Measurements from ENCODE around the gene DHRS4L2.
"Not testable (repeated sequence)": the region's sequence is repeated elsewhere in the genome, so short reads cannot be mapped to it uniquely, and the experiment has no call there.

The DHRS4L2 gene

DNA sequence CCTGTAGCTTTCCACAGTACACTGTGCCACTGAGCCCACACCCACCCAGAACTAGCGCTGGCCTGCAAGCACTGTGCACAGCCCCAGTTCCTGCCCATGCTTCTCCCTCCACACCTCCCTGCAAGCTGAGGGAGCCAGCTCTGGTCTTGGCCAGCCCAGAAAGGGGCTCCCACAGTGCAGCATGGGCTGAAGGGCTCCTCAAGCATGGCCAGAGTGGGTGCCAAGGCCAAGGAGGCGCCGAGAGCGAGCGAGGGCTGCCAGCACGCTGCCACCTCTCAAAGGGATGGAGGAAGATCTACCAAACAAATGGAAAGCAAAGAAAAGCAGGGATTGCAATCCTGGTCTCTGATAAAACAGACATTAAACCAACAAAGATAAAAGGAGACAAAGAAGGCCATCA lies 27.0 kb downstream of the DHRS4L2 start:
- not testable (repeated sequence) for DNase-seq

DNA sequence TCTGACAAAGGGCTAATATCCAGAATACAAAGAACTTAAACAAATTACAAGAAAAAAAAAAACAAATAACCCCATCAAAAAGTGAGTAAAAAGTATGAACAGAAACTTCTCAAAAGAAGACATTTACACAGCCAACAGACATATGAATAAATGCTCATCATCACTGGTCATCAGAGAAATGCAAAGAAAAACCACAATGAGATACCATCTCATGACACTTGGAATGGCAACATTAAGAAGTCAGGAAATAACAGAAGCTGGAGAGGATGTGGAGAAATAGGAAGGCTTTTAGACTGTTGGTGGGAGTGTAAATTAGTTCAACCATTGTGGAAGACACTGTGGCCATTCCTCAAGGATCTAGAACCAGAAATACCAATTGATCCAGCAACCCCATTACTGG lies 30.2 kb downstream of the DHRS4L2 start:
- not testable (repeated sequence) for DNase-seq

DNA sequence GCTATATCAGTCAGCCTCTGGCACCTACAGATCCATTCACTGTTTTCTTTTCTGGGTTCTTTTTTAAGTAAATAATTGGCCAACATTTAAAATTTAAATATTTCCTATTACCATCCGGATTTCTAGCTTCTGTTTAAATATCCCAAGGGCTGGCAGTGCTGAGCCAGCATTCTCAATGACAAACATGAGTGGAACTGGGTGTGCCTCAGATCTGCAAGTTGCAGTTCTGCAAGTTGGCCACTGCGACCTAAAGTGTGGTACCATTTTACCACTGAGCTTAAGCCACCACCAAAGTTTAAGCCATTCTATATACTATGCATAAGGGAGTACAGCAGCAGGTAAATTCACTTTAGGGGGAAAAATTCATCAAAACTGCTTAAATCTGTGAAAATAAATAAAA lies 31.2 kb downstream of the DHRS4L2 start:
- not testable (repeated sequence) for DNase-seq

DNA sequence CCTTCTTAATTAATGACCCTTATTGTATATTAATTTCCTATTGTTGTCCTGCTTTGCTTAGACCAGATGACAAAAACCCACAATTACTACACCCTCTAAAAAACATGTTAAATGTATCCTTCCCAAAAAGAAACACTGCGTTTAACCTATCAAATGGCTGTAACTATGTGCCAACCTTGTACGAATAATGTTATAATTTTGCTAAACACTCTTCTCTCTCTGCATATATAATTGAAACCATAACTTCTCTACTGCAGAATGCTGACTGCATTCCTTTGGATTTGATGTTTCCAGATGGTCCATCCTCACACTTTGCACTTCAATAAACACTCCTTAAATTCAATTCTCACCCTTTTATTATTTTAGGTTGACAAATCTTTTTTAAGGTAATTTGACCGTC lies 31.8 kb downstream of the DHRS4L2 start:
- DNase-seq, result not testable (repeated sequence)

DNA sequence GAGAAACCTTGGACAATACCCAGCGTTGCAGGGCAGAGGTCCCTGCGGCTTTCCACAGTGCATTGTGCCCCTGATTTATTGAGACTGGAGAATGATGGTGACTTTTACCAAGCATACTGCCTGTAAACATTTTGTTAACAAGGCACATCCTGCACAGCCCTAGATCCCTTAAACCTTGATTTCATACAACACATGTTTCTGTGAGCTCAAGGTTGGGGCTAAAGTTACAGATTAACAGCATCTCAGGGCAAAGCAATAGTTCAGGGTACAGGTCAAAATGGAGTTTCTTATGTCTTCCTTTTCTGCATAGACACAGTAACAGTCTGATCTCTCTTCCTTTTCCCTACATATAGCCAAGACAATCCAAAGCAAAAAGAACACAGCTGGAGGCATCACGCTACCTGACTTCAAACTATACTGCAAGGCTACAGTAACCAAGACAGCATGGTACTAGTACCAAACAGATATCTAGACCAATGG lies 36.2 kb downstream of the DHRS4L2 start:
- not testable (repeated sequence) for DNase-seq

DNA sequence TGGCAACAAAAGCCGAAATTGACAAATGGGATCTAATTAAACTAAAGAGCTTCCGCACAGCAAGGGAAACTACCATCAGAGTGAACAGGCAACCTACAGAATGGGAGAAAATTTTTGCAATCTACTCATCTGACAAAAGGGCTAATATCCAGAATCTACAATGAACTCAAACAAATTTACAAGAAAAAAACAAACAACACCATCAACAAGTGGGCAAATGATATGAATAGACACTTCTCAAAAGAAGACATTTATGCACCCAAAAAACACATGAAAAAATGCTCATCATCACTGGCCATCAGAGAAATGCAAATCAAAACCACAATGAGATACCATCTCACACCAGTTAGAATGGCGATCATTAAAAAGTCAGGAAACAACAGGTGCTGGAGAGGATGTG lies 41.0 kb downstream of the DHRS4L2 start:
- DNase-seq, result not testable (repeated sequence)

DNA sequence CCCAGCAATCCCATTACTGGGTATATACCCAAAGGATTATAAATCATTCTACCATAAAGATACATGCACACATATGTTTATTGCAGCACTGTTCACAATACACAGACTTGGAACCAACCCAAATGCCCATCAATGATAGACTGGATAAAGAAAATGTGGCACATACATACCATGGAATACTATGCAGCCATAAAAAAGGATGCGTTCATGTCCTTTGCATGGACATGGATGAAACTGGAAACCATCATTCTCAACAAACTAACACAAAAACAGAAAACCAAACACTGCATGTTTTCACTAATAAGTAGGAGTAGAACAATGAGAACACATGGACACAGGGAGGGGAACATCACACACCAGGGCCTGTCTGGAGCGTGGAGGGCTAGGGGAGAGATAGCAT lies 42.6 kb downstream of the DHRS4L2 start:
- DNase-seq, result not testable (repeated sequence)

DNA sequence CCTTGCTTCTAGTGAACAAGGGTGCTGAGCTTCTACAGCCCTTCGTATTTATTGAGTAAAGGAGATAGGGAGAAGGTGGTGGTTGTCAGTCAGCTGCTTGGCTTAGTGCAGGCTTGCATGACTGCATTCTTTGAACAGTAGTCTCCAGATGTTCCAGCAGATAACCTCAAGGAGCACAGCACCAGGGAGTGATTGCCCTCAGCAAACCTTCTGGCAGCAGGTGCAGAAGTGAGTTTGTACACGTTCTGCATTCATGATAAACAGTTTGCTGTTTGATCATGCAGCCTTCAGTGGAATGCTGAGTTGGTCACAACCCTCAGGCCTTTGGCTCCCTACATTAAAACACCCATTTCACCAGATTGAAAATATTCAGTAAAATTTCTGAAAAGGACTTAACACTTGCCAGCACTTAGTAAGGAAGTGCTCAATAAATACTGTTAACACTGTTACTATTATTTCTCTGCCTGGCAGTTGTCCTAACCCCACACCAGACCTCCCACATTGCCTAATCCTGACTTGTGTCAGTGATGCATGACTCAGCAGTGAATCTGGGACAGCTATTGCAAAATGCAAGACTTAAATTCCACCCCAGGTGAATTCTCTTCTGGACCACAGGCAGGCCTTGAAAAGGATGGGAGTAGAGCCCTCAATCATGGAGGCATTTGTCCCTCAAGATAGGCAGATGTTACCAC lies 44.1 kb downstream of the DHRS4L2 start:
- no peak for DNase-seq

DNA sequence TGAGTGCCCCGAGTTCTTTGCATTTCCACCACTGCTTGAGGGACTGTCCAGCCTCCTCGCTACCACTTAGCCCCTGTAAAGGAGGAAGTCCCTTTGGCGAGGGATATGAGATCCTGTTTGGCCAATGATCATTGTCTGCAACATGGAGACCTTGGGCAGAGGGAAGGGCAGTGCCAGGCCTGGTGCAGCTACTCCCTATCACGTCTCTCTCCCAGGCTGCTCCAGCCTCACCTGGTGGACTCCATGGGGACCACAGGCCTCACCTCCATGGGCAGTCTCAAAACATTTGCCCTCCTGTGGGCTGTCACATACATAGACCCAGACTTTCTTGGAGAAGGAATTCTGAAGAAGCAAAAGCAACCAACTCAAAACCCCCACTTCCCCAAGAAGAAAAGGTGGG lies 47.0 kb downstream of the DHRS4L2 start:
- not testable (repeated sequence) for DNase-seq

DNA sequence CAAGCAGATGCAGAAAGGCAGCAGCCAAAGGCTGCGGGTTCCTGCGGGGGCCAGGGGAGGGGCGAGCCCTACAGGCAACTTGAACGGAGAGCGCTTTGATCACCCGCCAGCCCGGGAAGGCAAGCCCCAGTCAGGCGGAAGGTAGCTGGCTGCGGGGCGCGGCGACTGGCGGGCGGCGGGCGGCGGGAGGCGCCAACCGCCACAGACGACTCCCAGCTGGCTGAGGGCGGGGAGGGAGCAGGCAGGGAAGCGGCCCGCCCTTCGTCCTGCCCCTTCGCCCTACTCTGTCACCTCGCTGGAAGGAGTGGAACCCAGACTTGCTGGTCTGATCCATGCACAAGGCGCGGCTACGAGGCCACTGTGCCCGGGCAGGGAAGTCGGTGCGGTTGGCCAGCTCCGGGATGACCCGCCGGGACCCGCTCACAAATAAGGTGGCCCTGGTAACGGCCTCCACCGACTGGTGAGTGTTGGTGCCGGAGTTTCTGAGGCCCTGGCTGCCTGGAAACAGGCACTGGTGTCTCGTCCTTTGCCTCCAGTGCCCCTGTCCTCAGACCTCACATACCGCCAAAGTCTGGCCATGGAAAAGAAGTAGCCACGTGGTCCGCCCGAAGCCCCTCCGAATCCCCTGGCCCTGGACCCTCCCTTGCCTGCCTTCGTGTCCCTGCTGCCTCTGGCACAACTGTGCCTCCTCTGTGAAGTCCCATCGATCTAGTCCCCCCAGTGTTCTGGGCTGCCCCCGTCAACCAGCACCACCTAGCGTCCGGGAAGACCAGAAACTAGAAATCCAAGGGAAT lies 47.6 kb downstream of the DHRS4L2 start:
- DNase-seq, result peak in 52 of 58 donors; percentile 43 to 87 (median 68)

DNA sequence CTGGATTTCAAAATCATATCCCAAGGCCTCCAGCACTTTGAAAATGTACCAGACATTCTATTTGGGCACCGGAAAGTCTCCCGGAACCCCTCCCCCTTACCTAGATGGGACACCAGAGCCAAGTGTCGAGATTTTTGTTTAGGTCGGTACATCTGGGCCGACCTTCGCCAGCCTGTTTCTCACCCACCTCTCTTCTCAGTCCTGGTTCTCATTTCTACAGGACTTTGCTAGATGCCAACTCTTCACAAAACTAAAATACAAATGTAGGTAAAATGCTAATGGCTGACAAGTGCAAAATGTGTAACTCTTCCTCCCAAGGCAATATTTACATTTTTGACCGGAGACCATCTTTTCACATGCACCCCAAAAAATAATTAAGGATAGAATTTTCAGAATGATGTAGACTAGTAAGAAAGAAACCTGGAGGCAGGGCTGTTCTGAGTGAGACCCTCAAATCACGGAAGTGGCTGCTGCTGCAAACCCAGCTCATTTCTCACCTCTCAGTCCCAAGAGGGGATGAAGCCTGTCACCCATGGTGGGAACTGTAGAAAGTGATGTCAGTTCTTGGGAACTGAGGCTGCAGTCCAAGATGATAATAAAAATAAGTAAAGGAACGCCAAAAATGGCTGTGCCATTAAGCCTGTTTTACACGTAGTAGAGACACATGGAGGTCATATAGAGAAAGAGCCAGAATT lies 48.4 kb downstream of the DHRS4L2 start:
- not testable (repeated sequence) for DNase-seq

DNA sequence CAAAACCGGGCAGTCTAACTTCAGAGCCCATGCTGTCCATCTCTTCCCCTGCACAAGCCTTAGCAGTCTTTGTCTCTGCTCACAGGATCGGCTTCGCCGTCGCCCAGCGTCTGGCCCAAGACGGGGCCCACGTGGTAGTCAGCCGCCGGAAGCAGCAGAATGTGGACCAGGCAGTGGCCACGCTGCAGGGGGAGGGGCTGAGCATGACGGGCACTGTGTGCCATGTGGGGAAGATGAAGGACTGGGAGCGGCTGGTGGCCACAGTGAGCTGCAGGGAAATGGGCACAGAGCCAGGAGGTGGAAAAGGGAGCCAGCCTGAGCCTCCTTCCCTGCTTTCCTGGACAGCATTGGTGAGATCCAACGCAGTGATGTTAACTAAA lies 48.9 kb downstream of the DHRS4L2 start:
- peak in 2 of 58 donors; percentile 17 to 23 for DNase-seq

DNA sequence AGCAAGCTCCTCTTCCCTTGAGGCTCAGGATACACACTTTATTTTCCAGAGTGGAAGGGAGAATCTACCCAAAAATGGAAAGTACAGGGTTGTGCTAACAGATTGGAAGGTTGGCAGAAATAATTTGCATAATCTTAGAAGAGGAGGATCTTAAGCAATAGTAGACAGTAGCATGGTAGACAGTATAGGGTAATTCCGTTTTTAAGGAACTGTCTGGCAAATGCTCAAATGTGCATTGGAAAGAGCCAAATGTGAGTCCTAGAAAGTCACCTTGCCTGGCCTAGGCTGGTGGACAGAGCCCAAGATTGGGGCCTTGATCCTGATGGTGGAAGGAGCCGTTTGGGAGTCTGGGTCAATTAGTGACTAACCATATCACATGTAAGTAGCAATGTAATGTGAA lies 50.0 kb downstream of the DHRS4L2 start:
- DNase-seq, result no peak

DNA sequence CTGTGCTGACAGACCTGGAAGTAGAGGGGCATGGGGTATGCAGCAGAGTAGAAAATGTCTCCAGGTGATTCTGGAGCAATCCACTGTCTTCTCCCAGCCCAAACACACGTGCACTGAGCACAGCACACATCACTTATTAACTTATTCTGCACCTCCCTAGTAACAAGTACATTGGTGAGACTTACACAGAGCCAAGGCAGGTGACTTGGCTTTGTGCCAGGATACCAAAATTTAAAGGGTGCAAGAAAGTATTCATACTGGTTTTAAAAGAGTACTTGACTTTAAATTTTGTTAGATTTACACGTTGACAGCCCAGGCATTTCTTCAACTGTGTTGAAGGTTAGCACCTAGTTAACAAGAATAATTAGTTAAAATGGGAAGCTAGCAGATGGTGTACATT lies 52.0 kb downstream of the DHRS4L2 start:
- no peak for DNase-seq

DNA sequence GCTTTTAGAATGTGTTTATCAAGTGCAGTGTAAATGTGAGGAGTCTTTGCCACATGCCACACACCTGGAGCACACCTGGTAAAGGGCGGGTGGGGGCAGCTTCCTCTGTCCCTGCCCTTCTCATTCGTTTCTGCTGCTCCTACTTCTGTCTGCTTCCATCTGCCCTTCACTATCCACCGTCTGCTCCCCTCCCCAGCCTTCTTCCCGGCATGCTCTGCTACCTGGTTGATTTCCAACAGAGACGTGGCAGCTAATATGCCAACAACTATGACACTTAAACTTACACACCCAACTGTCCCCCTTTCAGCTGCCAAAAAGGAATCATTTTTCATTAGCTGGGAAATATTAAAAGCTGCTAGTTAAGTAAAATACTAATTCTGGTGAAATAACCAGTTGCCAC lies 54.0 kb downstream of the DHRS4L2 start:
- DNase-seq, result no peak

DNA sequence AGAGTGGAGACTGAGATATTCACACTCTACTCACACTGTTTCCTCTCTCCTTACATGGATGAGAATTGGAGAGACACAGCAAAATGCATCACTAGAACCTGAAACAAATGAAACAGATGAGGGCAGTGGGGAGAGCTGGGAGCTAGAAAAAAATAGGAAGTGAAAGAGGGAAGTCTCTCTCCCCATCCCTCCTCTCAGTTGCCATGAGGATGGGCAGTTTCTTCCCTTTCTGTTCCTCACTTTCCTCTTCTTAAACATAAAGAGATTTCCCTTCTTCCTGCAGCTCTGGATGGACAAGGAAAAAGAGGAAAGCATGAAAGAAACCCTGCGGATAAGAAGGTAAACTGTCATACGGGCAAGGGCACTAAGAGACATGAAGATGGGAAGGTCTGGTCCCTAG lies 60.3 kb downstream of the DHRS4L2 start:
- not testable (repeated sequence) for DNase-seq

DNA sequence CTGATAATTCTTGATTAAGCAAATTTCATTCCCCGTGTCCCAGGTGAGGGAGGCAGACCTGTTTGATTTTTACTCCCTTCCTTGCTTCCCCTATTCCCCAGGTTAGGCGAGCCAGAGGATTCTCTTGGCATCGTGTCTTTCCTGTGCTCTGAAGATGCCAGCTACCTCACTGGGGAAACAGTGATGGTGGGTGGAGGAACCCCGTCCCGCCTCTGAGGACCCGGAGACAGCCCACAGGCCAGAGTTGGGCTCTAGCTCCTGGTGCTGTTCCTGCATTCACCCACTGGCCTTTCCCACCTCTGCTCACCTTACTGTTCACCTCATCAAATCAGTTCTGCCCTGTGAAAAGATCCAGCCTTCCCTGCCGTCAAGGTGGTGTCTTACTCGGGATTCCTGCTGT lies 62.0 kb downstream of the DHRS4L2 start:
- DNase-seq, result not testable (repeated sequence)

DNA sequence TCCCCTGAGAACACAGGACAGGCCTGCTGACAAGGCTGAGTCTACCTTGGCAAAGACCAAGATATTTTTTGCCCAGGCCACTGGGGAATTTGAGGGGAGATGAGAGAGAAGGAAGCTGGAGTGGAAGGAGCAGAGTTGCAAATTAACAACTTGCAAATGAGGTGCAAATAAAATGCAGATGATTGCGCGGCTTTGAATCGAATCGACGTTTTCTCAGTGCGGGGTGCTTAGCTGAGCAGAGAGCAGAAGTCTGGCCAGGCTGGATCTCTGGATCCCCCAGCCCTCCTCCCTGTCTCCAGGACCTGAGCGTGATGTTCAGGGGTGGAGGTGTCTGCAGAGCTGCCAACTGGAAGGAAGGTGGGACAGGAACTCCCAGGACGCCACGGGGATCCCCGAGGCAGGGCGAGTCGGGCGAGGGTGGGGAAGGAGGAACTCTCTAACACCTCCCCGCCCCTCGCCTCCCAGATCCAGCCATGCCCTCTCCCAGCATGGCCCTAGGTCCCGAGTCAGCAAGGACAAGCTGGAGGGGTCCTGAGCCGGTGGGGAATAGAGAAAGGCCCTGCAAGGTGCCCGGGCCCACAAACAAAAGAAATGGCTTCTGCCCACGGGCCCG lies 62.6 kb downstream of the DHRS4L2 start:
- DNase-seq, result peak in 11 of 58 donors; percentile 33 to 66 (median 55)

DNA sequence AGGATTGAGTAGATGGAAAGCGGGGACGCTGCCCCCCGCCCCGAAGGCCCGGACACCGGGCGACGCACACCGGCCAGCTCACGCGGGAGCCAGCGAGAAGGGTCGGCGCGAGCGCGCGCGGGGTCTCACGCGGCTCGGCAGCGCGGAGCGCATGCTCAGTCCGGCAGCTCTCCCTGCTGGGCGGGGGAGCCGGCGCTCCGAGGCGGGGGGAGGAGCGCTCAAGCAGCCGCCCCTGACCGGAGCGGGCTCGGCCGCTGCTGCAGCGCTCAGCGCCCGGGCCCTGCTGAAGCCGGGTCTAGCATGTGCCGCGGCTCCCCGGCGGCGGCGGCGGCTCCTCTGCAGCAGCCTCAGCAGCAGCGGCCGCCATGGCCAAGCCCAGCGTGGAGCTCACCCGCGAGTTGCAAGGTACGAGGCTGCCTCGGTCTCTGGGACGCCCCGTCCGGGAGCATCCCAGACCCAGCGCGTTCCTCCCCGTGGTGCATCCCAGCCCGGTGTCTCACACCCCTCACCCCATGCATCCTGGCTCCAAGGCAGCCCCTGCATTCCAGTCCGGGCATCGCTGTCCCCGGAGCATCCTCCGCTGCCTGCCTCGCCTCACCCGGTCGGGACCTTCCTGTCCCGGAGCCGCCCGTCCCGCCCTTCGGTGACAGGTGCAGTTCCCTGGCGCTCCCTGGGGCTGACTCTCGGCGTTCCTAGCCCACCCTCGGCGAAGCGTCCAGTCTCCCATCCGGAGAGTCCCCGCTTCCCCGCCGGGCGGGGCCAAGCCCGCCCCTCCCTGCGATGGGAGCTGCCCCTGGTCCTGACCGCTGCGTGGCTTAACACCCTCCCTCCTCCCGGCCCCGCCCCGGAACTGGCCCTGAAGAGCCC lies 63.3 kb downstream of the DHRS4L2 start, which contains the start of gene CARMIL3:
Gene CARMIL3, plus strand, starts transcription at position 221 of the 867 bp plus-strand sequence. Its CDS starts 145 bp downstream, at position 366.
- peak in 53 of 58 donors; percentile 22 to 82 (median 66) for DNase-seq

Measured in anterior cingulate cortex (tissue), 58 donors.